GM18498 (cell line): ENCODE measurements around the gene ZFP69.
A peak's percentile ranks its signal among the peaks of the same experiment; 100 is the strongest.
"Not testable (repeated sequence)": the region's sequence is repeated elsewhere in the genome, so short reads cannot be mapped to it uniquely, and the experiment has no call there.

Experiments used
- ATAC-seq: cut with Tn5 transposase; IDR thresholded peaks from one replicate; pipeline ENCODE4 v1.9.1; 2021; ENCODE audit warnings: mild to moderate bottlenecking, moderate library complexity; ENCODE audit not compliant: unreplicated experiment

The ZFP69 gene

GRCh38 chr1:40476924-40477677, at the start of gene ZFP69:
ZFP69 (plus strand) TSS chr1:40477290; CDS start chr1:40479362, 2,072 bp downstream.
- ATAC-seq = peak; percentile 83

DNA sequence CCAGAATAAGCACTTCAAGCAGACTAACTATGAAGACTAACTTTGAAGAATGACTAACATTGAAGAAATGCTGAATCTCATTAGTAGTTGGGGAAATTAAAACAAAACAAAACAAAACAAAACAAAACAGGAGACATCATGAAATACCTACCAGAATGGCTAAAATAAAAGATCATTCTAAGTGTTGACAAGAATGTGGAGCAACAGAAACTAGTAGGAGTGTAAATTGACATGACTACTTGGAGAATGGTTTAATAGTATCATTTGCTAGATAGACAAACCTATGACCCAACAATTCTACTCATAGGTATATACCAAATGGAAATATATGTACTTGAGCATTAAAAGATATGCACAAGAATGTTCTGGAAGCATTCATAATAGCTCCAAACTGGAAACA, 45.7 kb upstream of the ZFP69 start:
- ATAC-seq = no peak

- no peak for ATAC-seq
These were observed 44.3 kb upstream of the ZFP69 start for GRCh38 chr1:40432644-40433390.

DNA sequence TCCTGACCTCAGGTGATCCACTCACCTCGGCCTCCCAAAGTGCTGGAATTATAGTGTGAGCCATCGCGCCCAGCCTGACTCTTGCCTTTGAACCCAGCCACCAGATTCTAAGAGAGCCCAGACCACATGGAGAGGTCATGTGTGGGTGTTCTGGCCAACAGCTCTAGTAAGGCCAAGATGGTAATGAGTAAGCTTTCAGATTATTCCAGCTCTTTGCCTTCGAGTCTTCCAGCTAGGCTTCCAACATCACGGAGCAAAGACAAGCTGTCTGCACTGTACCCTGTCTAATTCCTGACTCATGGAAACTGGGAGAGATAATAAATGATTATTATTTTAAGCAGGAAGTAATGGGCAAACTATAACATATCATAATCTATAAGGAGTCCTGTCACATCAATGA, 41.6 kb upstream of the ZFP69 start:
- no peak for ATAC-seq

DNA sequence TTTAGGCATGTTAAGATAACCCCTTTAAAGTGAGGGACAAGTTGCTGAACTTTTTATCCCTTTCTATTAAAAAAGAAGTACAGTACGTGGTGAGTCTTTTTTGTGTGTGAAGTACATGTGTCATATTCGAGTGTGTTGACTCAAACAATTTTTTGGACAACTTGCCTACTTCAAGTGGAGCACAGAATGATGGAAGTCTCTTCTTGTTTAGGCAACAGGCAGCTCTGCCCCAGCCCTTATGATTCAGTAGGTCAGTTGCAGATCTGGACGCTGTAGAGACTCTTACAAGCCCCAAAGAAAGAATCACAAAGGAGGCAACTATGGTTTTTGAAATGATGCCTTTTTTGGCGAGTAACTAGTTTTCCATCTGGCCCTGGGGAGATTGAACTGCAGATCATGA, 41.2 kb upstream of the ZFP69 start:
- no peak for ATAC-seq

DNA sequence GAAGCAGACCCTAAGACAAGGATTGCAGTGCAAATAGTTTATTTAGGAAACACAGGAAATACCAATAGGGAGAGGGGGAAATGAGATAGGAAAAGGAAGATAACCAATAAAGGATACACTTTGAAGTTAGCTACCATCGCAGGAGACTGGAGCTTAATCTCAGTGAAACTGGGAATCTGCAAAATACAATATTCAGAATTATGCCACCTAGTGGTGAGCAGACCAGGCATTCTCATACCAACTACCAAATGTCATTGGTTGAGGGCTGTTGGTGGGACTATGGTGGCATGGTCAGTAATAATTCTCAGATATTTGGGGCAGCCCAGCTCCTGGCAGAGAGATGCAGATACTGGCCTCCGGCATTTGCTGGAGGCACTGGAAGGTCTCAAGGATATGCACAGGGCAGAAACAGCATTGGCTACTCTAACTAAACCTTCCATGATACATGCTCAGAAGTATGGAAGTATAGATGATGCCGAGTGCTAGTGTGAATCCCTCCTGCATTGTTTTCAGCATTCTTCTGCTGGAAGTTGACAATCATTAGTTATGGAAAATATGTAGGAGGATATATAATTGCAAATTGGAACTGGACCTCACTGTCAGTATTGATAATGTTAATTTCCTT, 38.6 kb upstream of the ZFP69 start:
- no peak for ATAC-seq

- no peak for ATAC-seq
These were observed 37.8 kb upstream of the ZFP69 start for GRCh38 chr1:40439247-40439646.

DNA sequence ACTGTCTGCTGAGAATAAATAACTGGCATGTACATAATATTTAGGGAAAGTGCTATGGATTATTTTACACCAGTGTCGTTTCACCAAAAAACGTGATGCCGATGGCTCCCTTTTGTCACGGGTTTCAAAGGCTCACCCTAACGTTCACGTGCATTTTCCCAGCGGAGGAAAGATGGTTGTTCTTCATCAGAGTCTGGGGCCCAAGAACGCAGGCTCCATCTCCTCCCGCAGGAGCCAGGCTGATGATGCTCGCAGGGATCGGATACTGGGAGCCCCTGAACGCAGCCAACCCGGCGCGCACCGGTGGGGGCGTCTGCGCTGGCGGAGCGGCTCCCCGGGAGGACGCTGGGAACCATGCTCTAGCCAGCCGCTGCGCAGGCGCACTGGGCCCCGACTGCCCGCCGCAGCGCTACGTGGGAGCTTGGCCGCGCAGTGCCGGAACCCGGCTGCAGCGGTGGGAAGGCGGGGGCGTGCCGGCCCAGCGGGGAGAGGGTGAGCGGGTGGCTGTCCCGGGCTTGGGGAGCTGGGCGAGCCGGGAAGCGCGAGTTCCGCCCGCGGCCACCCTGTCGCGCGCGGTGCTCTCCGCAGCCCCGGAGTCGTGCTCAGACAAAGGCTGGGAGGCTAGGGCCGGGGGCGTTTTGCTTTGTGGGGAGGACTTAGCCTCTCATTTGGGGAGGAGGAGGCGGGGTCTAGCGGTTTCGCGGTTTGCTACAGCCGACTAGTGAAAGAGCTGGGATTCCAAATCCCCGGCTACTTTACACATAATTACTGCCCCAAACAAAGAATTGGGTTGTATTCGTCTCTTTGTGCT, 27.2 kb upstream of the ZFP69 start, which contains the start of gene ZFP69B:
TSS of gene ZFP69B (plus strand) at position 793 of the 811 bp plus-strand sequence. CDS start 486 bp downstream, outside the sequence.
- ATAC-seq = peak; percentile 93

GRCh38 chr1:40450495-40451237, 26.4 kb upstream of the ZFP69 start:
- no peak for ATAC-seq

DNA sequence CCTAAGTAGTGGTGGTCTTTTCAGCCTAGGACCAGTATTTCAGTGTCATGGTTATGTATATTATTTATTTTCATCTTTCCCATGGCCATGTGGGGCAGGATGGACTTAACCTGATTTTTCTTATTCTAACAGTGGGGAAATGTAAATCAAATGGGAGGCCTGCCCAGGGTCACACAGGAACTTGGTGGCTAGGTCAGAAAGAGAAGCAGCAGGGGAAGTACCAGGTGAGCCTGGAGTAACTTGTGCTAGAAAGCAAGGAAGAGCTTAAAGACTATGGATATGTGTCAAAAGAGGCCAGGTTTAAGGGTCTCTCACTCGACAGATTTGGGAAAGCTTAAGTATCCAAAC, 25.9 kb upstream of the ZFP69 start:
- ATAC-seq = no peak

GRCh38 chr1:40454873-40455272, 22.2 kb upstream of the ZFP69 start:
- ATAC-seq = no peak

DNA sequence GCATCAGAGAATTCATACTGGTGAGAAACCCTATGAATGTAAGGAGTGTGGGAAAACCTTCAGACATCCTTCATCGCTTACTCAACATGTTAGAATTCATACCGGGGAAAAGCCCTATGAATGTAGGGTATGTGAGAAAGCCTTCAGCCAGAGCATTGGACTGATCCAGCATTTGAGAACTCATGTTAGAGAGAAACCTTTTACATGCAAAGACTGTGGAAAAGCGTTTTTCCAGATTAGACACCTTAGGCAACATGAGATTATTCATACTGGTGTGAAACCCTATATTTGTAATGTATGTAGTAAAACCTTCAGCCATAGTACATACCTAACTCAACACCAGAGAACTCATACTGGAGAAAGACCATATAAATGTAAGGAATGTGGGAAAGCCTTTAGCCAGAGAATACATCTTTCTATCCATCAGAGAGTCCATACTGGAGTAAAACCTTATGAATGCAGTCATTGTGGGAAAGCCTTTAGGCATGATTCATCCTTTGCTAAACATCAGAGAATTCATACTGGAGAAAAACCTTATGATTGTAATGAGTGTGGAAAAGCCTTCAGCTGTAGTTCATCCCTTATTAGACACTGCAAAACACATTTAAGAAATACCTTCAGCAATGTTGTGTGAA, 14.0 kb upstream of the ZFP69 start:
- no peak for ATAC-seq

- no peak for ATAC-seq
These were observed 7.8 kb upstream of the ZFP69 start for GRCh38 chr1:40469327-40469726.

- no peak for ATAC-seq
These were observed 1.8 kb upstream of the ZFP69 start for GRCh38 chr1:40475268-40475667.

DNA sequence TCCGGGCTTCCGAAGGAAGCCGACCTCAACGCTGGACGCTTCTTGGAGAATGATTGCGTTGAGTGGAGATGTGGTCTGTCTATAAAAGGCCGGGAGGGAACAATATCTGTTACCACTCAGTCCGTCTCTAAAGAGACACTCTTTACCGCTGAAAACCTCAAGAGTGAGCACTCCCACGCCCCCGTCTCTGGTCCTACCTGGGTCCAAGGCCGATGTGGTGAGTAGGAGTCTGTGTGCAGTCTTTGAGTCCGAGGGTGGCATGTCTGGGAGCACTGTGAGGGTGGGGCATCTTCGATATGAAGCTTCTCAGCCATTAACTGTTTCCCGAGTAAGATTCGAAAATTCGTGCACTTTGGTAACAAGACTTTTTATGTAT, 576 bp downstream of the ZFP69 start:
- ATAC-seq = peak; percentile 23

DNA sequence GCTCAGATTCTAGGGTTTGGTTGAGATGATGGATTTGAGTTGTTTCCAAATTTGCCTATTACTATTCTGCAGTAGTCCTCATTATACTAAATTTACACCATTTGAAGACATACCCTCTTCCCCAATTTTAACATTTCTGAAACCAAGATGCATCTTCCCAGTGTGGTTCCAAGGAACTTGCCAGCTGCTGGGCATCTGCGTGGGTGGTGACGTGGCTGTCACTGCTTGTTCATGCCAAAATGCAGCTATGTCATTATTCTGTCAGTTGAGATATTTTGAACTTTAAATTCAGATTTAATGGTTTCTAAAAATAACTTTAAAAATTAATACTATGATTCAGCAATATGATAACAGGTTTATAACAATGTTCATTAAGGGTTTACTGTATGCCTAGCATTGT, 1.2 kb downstream of the ZFP69 start:
- ATAC-seq = no peak

DNA sequence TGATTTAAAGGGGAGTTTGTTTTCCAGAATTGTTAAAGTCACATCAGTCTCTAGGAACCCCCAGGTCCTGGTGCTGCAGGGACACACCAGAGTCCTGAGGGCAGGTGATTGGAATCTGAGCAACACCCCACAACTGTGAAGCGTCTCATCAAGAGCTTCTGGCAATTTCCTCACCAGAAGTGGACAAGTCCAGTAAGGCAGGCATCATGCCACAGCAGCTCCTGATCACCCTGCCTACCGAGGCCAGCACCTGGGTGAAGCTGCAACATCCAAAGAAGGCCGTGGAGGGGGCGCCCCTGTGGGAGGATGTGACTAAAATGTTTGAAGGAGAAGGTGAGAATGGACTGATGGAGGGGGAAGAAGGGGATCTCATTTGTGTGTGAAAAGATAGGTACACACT, 2.1 kb downstream of the ZFP69 start:
- ATAC-seq = no peak

GRCh38 chr1:40495315-40495903, 18.3 kb downstream of the ZFP69 start:
- no peak for ATAC-seq

- not testable (repeated sequence) for ATAC-seq
These were observed 25.6 kb downstream of the ZFP69 start for GRCh38 chr1:40502651-40503050.

DNA sequence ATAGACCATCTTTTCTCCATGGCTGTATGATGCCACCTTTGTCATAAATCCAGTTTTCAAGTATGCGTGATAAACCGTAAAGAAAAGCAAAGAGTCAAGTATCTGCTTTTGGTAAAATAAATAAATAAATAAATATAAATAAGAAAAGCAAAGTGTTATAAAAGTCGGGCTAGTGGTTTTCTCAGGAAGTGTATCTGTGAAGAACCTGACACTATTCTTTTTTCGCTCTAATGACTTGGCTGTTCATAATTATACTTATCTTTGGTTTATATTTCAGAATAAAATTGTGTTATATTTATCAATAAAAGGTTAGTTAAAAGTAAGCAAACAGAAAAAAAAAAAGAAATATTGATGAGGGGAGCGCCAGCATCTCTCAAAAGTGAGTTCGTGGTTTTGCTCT, 30.9 kb downstream of the ZFP69 start:
- ATAC-seq = no peak
